NCI-H2029 (cell line): ENCODE results near the gene PSG1.
A peak's percentile ranks its signal among the peaks of the same experiment; 100 is the strongest.
"Not testable (repeated sequence)": the region's sequence is repeated elsewhere in the genome, so short reads cannot be mapped to it uniquely, and the experiment has no call there.

ENCODE experiments used
- DNase-seq: peaks from one replicate; lab custom pipeline; 2025; lab: John Stamatoyannopoulos, UW

Gene PSG1

DNA sequence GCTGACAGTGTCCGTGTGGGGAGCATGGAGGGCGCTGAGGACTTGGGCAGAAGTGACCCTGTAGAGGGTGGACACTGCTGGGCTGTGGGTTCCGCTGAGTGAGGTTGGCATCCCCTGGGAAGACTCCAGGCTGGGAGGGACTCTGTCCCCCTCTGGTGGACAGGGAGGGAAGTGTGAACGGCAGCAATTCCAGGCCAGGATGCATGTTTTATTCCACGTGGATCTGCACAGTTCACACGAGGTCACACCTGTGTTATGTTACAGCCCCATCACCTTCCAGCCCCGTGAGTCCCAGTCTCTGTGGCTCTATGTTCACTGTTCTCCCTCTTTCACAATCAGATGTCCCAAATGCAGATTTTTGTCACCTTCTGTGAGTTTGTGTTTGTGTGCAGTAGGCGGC is 1.8 kb upstream of the PSG1 start:
- not testable (repeated sequence) for DNase-seq

DNA sequence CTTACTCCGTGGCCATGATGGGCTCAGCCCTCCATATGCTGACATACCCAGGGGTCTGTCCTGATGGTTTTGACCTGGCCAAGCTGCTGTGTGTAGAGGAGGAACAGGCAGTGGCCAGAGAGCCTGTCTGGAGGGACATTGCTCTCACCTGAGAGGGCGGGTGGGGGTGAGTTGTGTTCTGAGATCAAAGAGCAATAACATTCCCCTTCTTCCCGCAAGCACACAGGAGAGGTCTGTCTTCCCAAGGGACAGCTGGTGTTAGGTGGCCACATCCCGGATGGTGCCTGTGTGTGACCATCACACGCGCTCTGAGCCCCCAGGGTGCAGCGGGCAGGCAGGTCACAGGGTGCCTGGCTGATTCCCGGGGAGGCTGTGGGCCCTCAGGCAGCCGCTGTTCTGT is 1.1 kb upstream of the PSG1 start:
- not testable (repeated sequence) for DNase-seq

DNA sequence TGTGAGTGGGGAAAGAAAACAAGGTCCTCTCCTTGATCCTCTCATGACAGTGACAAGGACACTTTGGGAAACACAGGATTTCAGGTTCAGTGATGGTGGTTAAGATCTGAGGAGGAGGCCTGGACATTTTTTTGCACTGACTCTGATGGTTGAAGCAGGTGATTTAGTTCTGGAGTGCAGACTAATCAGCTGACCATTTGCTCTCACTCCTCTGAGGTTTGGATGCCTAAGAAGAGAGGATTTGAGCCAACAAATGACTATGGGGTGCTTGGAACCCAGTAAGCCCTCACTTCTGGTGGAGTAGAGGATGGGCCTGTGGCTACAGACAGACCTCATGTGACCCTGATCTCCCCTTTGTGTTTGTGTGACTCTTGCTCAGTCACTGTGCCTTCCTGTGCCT is 2.9 kb downstream of the PSG1 start:
- not testable (repeated sequence) for DNase-seq

DNA sequence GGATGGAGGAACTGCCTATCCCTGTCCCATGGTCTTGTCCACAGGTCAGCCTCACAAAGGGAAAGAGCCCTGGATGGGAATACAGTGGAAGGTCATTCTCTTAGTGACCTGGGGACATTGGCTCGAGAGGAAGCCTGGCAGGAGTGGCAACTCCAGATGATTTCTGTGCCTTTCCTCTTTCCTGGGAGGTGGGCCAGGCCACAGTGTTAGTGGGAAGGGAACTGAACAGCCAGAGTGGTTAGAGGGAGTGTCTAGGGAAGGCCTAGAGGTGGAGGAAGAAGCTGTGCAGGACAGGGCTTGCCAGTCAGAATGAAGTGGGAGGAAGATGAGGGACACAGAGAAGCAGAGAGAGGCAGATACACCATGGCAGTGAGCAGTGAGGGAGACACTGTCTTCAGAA is 3.6 kb downstream of the PSG1 start:
- DNase-seq = not testable (repeated sequence)

DNA sequence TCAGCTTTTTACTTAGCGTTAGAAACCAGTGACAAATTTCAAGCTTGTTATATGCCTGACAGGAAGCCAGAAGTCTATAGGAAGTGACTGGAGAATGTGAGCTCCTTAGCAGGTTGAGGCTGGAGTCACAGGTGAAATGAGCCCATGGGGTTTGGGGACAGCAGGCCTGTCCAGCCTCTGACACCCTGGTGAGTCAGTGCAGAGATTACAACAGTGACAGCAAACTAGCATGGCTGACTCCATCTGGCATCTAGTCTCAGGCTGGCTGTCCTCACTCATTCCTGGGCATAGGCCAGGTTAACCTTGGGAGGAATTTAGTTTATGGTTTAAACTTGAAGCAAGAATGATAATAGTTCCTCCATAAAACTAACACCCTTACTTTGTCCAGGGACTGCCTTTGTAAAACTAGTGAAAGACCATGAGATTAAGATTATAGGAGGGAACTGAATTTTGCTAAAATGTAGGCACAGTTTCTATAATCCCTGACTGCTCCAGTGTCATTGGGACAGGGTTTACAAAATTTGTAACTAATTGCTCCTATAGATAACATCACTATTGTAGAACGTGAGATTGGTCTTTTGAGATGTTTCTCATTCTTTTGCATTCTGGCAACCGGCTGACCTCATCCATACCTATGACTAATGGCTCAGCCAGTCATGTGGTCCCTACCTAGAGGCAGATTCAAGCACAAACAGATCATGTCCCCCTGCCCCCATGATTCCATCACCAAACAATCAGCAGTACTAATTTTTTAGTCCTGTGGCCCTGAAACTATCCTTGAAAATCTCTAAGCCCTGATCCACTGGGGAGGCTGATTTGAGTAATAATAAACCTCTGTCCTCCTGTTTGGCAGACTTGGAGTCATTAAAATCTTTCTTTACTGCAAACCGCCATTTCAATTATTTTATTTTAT is 4.4 kb downstream of the PSG1 start:
- DNase-seq = not testable (repeated sequence)

DNA sequence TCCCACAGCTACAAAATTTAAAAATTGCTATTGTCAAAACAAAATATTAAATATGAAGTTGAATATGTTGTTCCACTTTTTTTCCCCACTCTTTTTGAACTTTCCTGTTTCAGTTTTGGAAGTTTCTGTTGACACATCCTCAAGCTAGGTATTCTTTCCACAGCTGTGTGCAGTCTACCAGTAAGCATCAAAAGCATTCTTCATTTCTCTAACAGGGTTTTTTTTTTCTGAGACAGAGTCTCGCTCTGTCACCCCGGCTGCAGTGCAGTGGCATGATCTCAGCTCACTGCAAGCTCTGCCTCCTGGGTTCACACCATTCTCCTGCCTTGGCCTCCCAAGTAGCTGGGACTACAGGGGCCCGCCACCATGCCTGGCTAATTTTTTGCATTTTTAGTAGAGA is 5.4 kb downstream of the PSG1 start:
- not testable (repeated sequence) for DNase-seq

DNA sequence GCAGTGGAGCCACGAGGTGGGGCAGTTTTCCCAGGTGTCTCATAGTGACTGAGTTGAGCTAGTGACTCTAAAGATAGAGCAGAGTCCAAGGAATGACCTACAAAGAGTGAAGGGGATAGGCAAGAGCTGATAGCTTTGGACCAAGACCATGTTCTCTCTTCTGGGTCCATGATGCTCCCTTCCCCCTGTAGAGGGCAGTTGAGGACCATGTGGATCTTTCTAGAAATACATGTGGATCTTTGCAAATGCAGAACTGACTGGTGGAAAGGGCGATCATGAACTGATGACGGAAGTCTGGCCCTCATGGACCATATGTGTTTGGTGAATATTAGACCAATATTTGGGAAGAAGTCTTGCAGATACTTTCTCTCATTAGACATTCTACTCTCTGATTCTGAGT is 6.9 kb downstream of the PSG1 start:
- no peak for DNase-seq

DNA sequence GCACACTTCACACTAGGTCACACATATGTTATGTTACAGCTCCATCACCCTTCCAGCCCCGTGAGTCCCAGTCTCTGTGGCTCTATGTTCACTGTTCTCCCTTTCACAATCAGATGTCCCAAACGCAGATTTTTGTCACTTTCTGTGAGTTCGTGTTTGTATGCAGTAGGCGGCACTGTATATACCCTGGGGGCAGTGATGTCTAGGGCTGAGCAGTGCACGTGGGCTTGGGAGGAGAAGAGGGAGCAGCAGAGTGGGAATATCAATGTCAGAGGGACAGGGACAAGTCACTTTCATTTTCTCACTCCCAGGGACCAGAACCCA is 22.0 kb downstream of the PSG1 start:
- no peak for DNase-seq

DNA sequence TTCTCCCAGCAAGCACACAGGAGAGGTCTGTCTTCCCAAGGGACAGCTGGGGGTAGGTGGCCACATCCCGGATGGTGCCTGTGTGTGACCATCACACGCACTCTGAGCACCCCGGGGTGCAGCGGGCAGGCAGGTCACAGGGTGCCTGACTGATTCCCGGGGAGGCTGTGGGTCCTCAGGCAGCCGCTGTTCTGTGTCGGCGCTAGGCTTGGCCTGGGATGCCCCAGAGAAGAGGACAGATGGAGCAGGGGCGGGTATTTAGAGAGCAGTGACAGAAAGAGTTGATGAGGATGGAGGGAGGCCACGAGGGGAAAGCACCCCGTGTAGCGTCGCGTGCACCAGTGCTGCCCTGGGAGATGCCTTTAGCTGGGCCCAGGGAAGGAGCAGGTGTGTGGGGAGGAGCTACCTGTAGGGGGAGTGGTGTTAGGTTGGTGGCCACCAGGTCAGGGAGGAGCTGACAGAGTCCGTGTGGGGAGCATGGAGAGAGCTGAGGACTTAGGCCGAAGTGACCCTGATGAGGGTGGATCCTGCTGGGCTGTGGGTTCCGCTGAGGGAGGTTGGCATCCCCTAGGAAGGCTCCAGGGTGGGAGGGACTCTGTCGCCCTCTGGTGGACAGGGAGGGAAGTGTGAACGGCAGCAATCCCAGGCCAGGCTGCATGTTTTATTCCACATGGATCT is 22.5 kb downstream of the PSG1 start:
- DNase-seq = peak; percentile 2

DNA sequence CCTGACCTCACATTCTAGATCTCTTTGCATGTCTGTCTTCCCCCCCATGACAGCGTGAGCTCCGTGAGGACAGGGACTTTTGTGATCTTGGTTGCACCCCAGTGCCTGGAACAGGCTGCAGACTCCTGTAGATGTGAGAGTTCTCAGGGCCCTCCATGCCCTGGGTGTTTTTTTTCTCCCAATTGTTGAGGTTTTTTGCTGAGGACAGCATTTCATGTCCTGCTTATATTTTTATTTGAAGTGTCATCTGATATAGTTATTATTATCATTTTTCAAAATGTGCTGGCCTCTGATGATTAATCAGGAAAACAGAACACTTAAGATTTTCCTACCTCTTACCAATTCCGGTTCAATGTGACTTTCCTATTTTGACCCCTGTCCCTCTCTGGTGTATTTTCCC is 24.8 kb downstream of the PSG1 start:
- not testable (repeated sequence) for DNase-seq

DNA sequence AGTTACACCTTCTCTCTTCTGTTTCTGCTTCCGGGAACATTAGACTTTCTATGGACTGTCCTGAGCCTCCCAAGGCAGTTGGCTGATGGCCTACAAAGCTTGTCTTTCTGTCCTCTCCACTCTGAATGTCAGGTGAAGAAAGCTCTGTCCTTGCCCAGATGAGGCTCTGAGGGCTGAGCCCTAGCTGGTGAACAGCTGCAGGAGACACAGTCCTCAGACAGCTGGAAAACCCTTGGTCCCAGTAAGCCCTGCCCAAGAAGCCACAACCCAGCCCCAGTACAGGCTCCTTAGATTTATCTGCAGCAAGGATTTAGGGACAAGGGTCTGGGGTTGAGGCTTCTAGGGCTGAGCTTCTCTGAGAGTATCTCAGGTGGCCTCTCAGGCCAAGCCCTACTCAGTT is 26.3 kb downstream of the PSG1 start:
- not testable (repeated sequence) for DNase-seq

DNA sequence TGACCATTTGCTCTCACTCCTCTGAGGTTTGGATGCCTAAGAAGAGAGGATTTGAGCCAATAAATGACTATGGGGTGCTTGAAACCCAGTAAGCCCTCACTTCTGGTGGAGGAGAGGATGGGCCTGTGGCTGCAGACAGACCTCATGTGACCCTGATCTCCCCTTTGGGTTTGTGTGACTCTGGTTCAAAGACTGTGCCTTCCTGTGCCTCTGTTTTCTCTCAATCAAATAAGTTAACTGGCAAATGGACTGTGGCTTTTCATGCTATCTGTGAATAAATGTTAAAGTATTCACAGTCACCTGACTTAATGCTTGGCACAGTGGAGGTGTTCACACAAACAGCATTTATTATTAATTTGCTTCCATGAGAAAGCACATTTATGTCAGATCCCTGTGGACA is 26.7 kb downstream of the PSG1 start:
- DNase-seq = not testable (repeated sequence)

DNA sequence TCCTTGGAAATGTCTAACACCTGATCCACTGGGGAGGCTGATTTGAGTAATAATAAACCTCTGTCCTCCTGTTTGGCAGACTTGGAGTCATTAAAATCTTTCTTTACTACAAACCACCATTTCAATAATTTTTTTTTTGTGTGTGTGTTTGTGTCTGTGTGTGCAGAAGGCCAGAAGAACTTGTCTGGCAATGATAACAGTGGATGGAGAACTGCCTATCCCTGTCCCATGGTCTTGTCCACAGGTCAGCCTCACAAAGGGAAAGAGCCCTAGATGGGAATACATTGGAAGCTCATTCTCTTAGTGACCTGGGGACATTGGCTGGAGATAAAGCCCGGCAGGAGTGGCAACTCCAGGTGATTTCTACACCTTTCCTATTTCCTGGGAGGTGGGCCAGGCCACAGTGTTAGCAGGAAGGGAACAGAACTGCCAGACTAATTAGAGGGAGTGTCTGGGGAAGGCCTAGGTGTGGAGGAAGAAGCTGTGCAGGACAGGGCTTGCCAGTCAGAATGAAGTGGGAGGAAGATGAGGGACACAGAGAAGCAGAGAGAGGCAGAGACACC is 27.7 kb downstream of the PSG1 start:
- DNase-seq = not testable (repeated sequence)

DNA sequence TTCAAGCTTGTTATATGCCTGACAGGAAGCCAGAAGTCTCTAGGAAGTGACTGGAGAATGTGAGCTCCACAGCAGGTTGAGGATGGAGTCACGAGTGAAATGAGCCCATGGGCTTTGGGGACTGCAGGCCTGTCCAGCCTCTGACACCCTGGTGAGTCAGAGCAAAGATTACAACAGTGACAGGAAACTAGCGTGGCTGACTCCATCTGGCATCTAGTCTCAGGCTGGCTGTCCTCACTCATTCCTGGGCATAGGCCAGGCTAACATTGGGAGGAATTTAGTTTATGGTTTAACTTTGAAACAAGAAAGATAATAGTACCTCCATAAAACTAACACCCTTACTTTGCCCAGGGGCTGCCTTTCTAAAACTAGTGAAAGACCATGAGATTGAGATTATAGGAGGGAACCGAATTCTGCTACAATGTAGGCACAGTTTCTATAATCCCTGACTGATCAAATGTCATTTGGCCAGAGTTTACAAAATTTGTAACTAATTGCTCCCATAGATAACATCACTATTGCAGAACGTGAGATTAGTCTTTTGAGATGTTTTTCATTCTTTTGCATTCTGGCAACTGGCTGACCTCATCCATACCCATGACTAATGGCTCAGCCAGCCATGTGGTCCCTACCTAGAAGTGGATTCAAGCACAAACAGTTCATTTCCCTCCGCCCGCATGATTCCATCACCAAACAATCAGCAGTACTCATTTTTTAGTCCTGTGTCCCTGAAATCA is 28.4 kb downstream of the PSG1 start:
- DNase-seq = no peak

DNA sequence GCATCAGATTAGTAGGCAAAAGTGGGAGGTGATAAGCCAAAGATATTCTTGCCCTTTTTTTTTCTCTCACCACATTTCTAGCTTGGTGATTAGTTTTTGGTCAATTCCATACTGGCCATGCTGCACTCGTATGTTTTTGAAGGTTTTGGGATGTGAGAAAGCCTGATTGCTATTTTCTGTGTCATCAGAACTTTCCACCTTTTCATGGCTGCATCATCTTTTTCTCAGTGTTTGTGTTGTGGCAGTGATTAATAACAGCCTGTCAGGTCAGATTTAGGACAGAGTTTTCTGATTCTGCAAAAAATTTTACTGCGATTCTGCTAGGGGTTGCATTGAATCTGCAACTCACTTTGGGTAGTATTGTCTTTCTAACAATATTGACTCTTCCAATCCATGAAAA is 32.9 kb downstream of the PSG1 start:
- no peak for DNase-seq

DNA sequence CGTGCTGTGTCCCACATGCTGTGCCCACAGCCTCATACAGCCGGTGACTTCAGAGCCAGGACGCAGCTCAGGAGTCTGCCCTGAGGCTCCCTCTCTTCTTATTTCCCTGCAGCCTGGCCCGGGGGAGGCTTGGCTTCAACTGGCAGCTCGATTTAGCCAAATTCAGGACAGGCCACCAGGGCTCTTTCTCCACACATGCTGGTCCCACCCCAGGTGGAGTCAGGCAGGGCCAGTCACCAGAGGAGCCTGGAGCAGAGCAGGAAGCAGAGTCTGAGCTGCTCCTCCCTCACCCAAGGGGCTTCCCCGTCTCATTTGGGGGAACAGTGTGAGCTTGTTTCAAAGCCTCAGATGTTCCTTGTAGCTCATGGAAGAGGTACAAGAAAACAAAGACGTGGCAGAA is 35.9 kb downstream of the PSG1 start:
- not testable (repeated sequence) for DNase-seq

DNA sequence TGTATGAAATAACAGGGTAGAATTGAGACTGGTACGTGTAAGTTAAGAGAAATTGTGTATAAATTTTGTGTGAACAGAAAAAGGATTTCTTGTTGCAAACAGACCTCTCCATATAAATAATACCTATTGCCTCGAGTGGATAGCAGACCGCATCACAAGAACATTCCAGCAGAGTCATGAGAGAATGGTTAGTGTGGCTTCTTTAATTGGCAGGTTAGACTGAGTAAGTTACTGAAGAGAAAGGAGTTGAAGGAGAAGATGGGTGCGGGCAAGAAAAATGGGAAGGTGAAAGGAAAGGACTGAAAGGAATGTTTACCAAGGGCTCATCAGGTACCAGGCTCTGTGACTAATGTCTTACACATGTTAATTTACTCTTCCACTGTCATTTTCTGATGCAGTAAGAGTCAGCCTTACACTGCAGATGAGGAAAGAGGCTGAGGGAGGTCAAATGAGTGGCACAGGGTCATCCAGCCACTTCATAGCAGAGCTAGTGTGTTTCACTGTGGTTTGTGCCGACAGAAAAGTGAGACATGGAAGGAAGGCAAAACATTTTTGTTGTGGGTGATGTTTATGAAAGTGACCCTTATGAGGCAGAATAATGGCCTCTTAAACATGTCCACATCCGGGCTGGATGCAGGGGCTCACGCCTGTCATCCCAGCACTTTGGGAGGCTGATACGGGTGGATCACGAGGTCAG is 46.6 kb downstream of the PSG1 start:
- DNase-seq = not testable (repeated sequence)

DNA sequence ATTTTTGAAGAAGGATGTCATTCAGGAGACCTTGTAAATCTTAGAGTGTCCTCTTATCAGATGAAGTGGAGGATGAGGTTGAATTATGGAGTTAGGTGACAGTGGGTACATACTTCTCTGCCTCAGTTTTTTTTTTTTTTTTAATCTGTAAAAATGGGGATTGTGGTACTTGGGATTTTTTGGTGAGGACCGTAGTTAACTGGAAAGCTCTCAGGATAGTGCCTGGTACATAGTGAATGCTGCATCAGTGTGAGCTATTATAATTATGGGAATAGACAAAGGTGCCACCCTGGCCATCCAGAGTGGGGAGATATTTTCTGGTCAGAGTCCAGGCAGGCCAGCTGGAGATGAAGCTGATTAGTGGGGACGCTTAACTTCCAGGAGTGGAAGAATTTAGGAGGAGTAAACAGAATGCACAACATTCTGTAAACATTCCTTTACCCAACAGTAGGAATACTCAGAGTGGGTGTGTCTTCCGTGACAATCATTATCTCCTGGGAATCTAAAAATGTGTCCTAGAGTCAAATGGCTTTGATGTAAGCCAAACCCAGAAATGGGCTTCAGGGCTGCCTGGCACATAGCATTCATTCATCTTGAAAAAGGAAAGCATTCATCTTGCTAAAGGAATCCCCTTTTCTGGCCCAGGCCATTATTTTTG is 47.4 kb downstream of the PSG1 start:
- not testable (repeated sequence) for DNase-seq

DNA sequence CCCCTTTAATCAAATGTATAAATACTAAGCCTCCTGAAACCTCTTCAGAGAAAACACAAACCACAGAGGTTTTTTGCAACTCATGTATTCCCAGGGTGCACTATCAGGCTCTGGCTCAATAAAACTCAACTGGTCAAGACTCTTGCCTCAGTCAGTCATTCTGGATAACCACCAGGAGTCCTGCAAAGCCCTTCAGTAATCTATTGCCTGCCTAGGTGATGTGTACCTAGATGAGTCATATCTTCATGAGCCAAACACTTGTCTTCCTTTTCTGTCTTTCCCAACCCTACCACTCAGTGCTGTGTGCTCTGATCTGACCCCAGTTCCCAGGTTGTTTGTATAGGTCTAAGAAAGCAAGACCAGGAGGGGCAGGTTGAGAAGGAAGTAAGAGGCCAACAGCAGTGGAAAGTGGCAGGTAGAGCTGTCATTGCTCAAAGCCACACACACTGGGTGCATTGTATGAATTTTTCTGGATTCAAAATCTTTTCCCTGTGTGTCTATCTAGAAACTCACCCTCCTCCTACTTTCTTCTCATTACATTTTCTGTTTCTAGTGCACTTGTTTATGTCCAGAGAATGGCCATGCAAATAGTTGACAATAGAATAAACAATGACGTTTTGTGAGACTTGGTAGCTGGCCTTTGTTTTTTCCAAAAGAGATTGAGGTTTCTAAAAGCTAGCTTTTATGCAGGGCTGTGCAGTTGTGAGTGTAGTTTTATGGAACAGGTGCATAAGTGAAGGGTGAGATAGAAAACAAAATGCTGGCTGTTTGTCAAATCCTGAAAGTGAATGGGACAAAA is 48.1 kb downstream of the PSG1 start:
- peak; percentile 66 for DNase-seq

DNA sequence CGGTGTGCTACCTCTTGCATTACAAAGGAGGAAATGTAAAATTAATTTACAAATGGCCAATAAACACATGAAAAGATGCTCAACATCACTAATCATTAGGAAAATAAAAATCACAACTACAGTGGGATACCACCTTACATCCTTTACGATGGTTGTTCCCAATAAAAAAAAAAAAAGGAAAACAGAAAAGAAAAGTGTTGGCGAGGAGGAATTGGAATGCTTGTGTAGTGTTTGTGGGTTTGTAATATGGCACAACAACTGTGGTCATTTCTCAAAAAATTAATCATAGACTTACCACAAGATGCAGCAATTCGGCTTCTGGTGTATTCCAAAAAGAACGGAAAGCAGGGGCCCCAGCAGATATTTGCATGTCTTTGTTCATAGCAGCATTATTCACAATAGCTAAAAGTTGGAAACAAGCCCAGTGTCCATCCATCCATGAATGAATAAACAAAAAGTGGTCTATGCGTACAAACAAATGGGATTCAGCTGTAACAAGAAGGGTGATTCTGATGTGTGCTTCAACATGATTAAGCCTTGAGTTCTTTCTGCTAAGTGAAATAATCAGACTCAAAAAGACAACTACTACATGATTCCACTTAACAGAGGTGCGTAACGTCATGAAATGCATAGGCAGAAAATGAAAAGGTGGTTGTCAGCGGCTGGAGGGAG is 58.1 kb downstream of the PSG1 start:
- DNase-seq = peak; percentile 83
